Neural progenitor cell (in vitro differentiated cells): ENCODE measurements around the gene TIAL1. TPM values are rescaled to one million over a fixed set of nuclear protein-coding genes. Genes with fewer than 3 reads are reported as not detected.

Experiments used
- DNase-seq: peaks from one replicate; pipeline ENCODE4 v3.0.0-alpha.2; 2016; ENCODE audit warnings: low spot score
- H2AFZ ChIP-seq: fragments of 200-600 bp; sonication (generic); replicated peaks from 2 replicates; pipeline ENCODE4 v1.6.1; 2016; ENCODE audit warnings: antibody characterized with exemption
- H3F3A ChIP-seq: fragments of 200-600 bp; sonication (generic); 2 replicates; pipeline ENCODE4 v1.6.1; 2016; ENCODE audit warnings: antibody characterized with exemption, low read depth
- H3K27ac ChIP-seq: fragments of 200-600 bp; sonication (generic); 2 replicates; pipeline ENCODE4 v1.5.1; 2016; ENCODE audit warnings: mild to moderate bottlenecking
- H3K27me3 ChIP-seq: fragments of 200-600 bp; sonication (generic); 2 replicates; pipeline ENCODE4 v1.6.1; 2016; ENCODE audit warnings: mild to moderate bottlenecking, moderate library complexity
- H3K36me3 ChIP-seq: fragments of 200-600 bp; sonication (generic); 2 replicates; pipeline ENCODE4 v1.5.1; 2016
- H3K4me1 ChIP-seq: fragments of 200-600 bp; sonication (generic); 2 replicates; pipeline ENCODE4 v1.6.1; 2016; ENCODE audit warnings: mixed run types
- H3K4me2 ChIP-seq: fragments of 200-600 bp; sonication (generic); 2 replicates; pipeline ENCODE4 v1.6.1; 2016
- H3K4me3 ChIP-seq: fragments of 200-600 bp; sonication (generic); 2 replicates; pipeline ENCODE4 v1.5.1; 2016
- H3K79me2 ChIP-seq: fragments of 200-600 bp; sonication (generic); 2 replicates; pipeline ENCODE4 v1.6.1; 2016; ENCODE audit warnings: low read depth
- H3K9ac ChIP-seq: fragments of 200-600 bp; sonication (generic); 2 replicates; pipeline ENCODE4 v1.6.1; 2016
- H3K9me3 ChIP-seq: fragments of 200-600 bp; sonication (generic); 2 replicates; pipeline ENCODE4 v1.5.1; 2016; ENCODE audit warnings: low read depth
- H4K20me1 ChIP-seq: fragments of 200-600 bp; sonication (generic); 2 replicates; pipeline ENCODE4 v1.6.1; 2016; ENCODE audit warnings: low read depth
- H3K27ac Mint-ChIP-seq: 3 replicates; pipeline ENCODE4 v1.8.0; 2021; ENCODE audit warnings: mixed read lengths
- H3K27me3 Mint-ChIP-seq: 2 replicates; pipeline ENCODE4 v1.8.0; 2022; ENCODE audit warnings: low read depth, mild to moderate bottlenecking, inconsistent platforms, moderate library complexity, mixed read lengths; ENCODE audit not compliant: insufficient read depth
- H3K36me3 Mint-ChIP-seq: 3 replicates; pipeline ENCODE4 v1.8.0; 2021; ENCODE audit warnings: mixed read lengths
- H3K4me1 Mint-ChIP-seq: 3 replicates; pipeline ENCODE4 v1.8.0; 2021; ENCODE audit warnings: mixed read lengths
- H3K4me3 Mint-ChIP-seq: 3 replicates; pipeline ENCODE4 v1.8.0; 2021; ENCODE audit warnings: mild to moderate bottlenecking, moderate library complexity, mixed read lengths
- H3K9me3 Mint-ChIP-seq: 3 replicates; pipeline ENCODE4 v1.8.0; 2020; ENCODE audit warnings: mixed read lengths
- CTCF ChIP-seq: fragments of 200-600 bp; sonication (generic); IDR thresholded peaks from 2 replicates; pipeline ENCODE4 v1.5.1; 2017; ENCODE audit warnings: antibody characterized with exemption, mild to moderate bottlenecking
- EZH2 ChIP-seq: fragments of 200-600 bp; sonication (generic); IDR thresholded peaks from 2 replicates; pipeline ENCODE4 v1.6.1; 2017; ENCODE audit warnings: antibody characterized with exemption, mild to moderate bottlenecking, moderate library complexity
- EZH2phosphoT487 ChIP-seq: fragments of 200-600 bp; sonication (generic); IDR thresholded peaks from 2 replicates; pipeline ENCODE4 v1.6.1; 2017; ENCODE audit warnings: antibody characterized with exemption
- total RNA-seq: library from RNA; depleted of rRNA; stranded (reverse); fragments of >200 nt; gene quantifications from 2 replicates; pipeline ENCODE4 v1.2.3, GENCODE V29; 2015; ENCODE audit warnings: low replicate concordance

The TIAL1 gene
- total RNA-seq, 1 donor from 2014 or later: 166 TPM

GRCh38 chr10:119524720-119525070 lies 72.1 kb downstream of the TIAL1 start:
- H3K4me1 Mint-ChIP-seq: peaks cover 8% of the 10 kb centered on the region
- H4K20me1 ChIP-seq: no peaks in the 10 kb centered on the region
- H3K27ac ChIP-seq: no peak overlapping the region
- H3K9ac ChIP-seq: no peak overlapping the region
- peaks cover 7% of the 10 kb centered on the region for H3K4me1 ChIP-seq
- no peak for DNase-seq
- H3K4me3 ChIP-seq: no peak overlapping the region
- H3F3A ChIP-seq: no peaks in the 10 kb centered on the region
- H3K4me2 ChIP-seq: no peak overlapping the region
- H3K27ac Mint-ChIP-seq: no peak overlapping the region
- no peak overlapping the region for H2AFZ ChIP-seq
- H3K9me3 ChIP-seq: no peaks in the 10 kb centered on the region
- peaks cover 15% of the 10 kb centered on the region for H3K27me3 Mint-ChIP-seq
- no peaks in the 10 kb centered on the region for H3K36me3 ChIP-seq
- H3K4me3 Mint-ChIP-seq: no peak overlapping the region
- H3K79me2 ChIP-seq: no peaks in the 10 kb centered on the region
- TF ChIP-seq EZH2phosphoT487: no peak
- TF ChIP-seq CTCF: no peak
- TF ChIP-seq EZH2: no peak
- no peaks in the 10 kb centered on the region for H3K9me3 Mint-ChIP-seq
- H3K36me3 Mint-ChIP-seq: no peaks in the 10 kb centered on the region
- H3K27me3 ChIP-seq: no peaks in the 10 kb centered on the region

- no peaks in the 10 kb centered on the region for H3K79me2 ChIP-seq
- H3K36me3 ChIP-seq: no peaks in the 10 kb centered on the region
- no peaks in the 10 kb centered on the region for H3F3A ChIP-seq
- H2AFZ ChIP-seq: no peak overlapping the region
- Mint-ChIP-seq H3K27ac (no peak overlapping the region), H3K4me1 (peaks cover 12% of the 10 kb centered on the region), H3K9me3 (no peaks in the 10 kb centered on the region), H3K4me3 (no peak overlapping the region), H3K36me3 (no peaks in the 10 kb centered on the region), H3K27me3 (peaks cover 13% of the 10 kb centered on the region)
- H3K9ac ChIP-seq: no peak overlapping the region
- no peak for DNase-seq
- no peak overlapping the region for H3K4me3 ChIP-seq
- peaks cover 13% of the 10 kb centered on the region for H3K4me1 ChIP-seq
- H3K4me2 ChIP-seq: no peak overlapping the region
- no peaks in the 10 kb centered on the region for H4K20me1 ChIP-seq
- H3K27ac ChIP-seq: no peak overlapping the region
- TF ChIP-seq EZH2 (no peak), CTCF (no peak), EZH2phosphoT487 (no peak)
- no peaks in the 10 kb centered on the region for H3K27me3 ChIP-seq
- no peaks in the 10 kb centered on the region for H3K9me3 ChIP-seq
Observed at GRCh38 chr10:119523895-119524719, 72.7 kb downstream of the TIAL1 start.

Other genes with a start within 250 kb of the TIAL1 start
- gene RGS10, start 54.2 kb downstream of the TIAL1 start, total RNA-seq: 8.4 and 12.0 TPM in 2 replicates
- gene BAG3, start 54.4 kb upstream of the TIAL1 start, total RNA-seq: 2.3 and 6.7 TPM in 2 replicates
- 125 and 167 TPM in 2 replicates for gene INPP5F, start 129.1 kb upstream of the TIAL1 start, total RNA-seq